ENCODE data around the gene NLRC5. TPM values are rescaled to one million over a fixed set of nuclear protein-coding genes. Genes with fewer than 3 reads are reported as not detected.

Gene NLRC5
- total RNA-seq, 2 experiments from 2014 or later, result 199 to 305 TPM

DNA sequence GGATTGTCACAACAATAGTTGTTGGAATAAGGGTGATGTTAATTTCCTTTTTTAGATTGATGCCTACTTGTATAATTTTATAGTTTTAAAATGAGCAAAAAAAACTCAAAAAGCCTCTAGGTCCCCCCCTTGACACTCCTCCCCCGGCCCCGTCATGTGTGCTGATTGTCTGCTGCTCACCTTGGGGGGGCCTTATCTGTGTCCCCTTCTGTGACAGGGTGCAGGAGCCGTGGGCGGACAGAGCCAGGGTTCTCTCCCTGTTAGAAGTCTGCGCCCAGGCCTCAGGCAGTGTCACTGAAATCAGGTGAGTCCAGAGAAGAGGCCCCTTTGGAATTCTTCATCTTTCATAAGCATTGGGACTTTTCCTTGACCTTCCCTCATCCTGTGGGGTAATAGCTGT, 75.6 kb downstream of the NLRC5 start:
- BruUV-seq (replicated peaks), result no TSS peak

DNA sequence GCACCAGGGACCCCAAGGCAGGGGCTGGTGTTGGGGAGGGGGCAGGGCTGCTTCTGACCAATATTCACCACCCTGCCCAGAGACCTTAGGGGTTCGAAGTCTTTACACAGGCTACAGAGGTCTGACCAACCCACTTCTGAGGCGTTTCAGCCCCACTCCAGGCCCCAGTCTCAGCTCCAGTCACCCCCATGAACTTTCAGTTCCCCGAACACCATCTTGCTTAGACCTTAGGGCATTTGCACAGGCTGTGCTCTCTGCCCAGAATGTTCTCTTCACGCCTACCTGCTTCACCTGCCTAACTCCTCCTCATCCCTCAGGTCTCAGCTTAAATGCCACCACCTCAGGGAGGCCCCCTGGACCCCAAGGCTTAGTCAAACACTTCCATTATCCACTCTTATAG, 77.3 kb downstream of the NLRC5 start:
- H3K36me3 ChIP-seq (ENCODE audit: insufficient read depth, low read length), result peaks cover 27% of the 10 kb centered on the region
- H3K4me2 ChIP-seq (ENCODE audit: low read length), result no peak overlapping the region
- CTCF ChIA-PET (ENCODE audit: unreplicated experiment), result interaction anchor here (0.8 kb wide), 1 partner anchor 10 kb away, joined by 3 read pairs; no protein-coding TSS in a partner anchor
- POLR2A ChIA-PET, result interaction anchor here (0.7 to 1.2 kb wide), 2 partner anchors 210 to 264 kb away, joined by 3 read pairs; no protein-coding TSS in a partner anchor
- H3K27ac ChIP-seq (ENCODE audit: low read depth, low read length, poor library complexity, severe bottlenecking), result no peak overlapping the region
- no peak overlapping the region for H2AFZ ChIP-seq (ENCODE audit: low read length)
- H3K79me2 ChIP-seq (ENCODE audit: insufficient read depth, low read depth, low read length), result no peaks in the 10 kb centered on the region
- no TSS peak for BruUV-seq (replicated peaks)
- no peak for DNase-seq (ENCODE audit: low spot score)
- TF ChIP-seq, protein P1, sequence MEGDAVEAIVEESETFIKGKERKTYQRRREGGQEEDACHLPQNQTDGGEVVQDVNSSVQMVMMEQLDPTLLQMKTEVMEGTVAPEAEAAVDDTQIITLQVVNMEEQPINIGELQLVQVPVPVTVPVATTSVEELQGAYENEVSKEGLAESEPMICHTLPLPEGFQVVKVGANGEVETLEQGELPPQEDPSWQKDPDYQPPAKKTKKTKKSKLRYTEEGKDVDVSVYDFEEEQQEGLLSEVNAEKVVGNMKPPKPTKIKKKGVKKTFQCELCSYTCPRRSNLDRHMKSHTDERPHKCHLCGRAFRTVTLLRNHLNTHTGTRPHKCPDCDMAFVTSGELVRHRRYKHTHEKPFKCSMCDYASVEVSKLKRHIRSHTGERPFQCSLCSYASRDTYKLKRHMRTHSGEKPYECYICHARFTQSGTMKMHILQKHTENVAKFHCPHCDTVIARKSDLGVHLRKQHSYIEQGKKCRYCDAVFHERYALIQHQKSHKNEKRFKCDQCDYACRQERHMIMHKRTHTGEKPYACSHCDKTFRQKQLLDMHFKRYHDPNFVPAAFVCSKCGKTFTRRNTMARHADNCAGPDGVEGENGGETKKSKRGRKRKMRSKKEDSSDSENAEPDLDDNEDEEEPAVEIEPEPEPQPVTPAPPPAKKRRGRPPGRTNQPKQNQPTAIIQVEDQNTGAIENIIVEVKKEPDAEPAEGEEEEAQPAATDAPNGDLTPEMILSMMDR (conservative IDR thresholded peaks at IDR 0.05; ENCODE audit: low read length), result no peak
- no peak for TF ChIP-seq EZH2phosphoT487 (IDR thresholded peaks at IDR 0.05; ENCODE audit: borderline replicate concordance, low read depth, low read length)
- H4K20me1 ChIP-seq (ENCODE audit: insufficient read depth, low read length), result no peaks in the 10 kb centered on the region
- intact Hi-C loops (cut with micrococcal nuclease; ENCODE audit: unreplicated experiment), result no loop called here
- H3K4me1 ChIP-seq (ENCODE audit: insufficient read depth, low read length, poor library complexity, severe bottlenecking), result no peaks in the 10 kb centered on the region
- no peaks in the 10 kb centered on the region for H3K9me3 ChIP-seq (ENCODE audit: low read length)
- H3K9me2 ChIP-seq (ENCODE audit: insufficient read depth, low read length), result no peaks in the 10 kb centered on the region
- no peak overlapping the region for H3K4me3 ChIP-seq (ENCODE audit: low read depth, low read length, poor library complexity, severe bottlenecking)

More for the DNA sequence above, 75.6 kb downstream of the NLRC5 start:
- TF ChIP-seq, protein P1 (conservative IDR thresholded peaks at IDR 0.05; ENCODE audit: low read length), result no peak
- TF ChIP-seq EZH2phosphoT487 (IDR thresholded peaks at IDR 0.05; ENCODE audit: borderline replicate concordance, low read depth, low read length), result no peak
- intact Hi-C loops (cut with micrococcal nuclease; ENCODE audit: unreplicated experiment), result no loop called here
- no peaks in the 10 kb centered on the region for H4K20me1 ChIP-seq (ENCODE audit: insufficient read depth, low read length)
- H3K79me2 ChIP-seq (ENCODE audit: insufficient read depth, low read depth, low read length), result no peaks in the 10 kb centered on the region
- no peak overlapping the region for H3K4me3 ChIP-seq (ENCODE audit: low read depth, low read length, poor library complexity, severe bottlenecking)
- H3K9me3 ChIP-seq (ENCODE audit: low read length), result no peaks in the 10 kb centered on the region
- DNase-seq (ENCODE audit: low spot score), result no peak
- H3K9me2 ChIP-seq (ENCODE audit: insufficient read depth, low read length), result no peaks in the 10 kb centered on the region
- peaks cover 38% of the 10 kb centered on the region for H3K36me3 ChIP-seq (ENCODE audit: insufficient read depth, low read length)
- ChIA-PET POLR2A (no interaction called here), CTCF (ENCODE audit: unreplicated experiment) (no interaction called here)
- no peak overlapping the region for H2AFZ ChIP-seq (ENCODE audit: low read length)
- no peaks in the 10 kb centered on the region for H3K4me1 ChIP-seq (ENCODE audit: insufficient read depth, low read length, poor library complexity, severe bottlenecking)
- no peak overlapping the region for H3K4me2 ChIP-seq (ENCODE audit: low read length)
- no peak overlapping the region for H3K27ac ChIP-seq (ENCODE audit: low read depth, low read length, poor library complexity, severe bottlenecking)

DNA sequence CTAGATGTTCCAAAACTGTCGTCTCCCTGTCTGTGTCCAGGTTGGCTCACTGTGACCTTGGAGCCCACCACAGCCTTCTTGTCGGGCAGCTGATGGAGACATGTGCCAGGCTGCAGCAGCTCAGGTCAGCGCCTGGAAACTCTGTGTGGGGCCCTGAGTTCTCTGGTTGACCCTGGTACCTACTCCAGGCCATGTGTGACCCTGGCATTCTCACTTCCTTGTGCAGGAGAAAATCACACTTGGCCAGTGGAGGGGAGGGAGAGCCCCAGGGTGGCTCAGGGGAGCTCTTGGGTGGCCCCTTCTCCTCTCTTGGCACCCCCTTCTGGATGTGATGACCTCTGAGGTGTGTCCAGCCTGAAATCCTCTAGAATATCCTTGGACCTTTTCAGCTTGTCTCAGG, 78.0 kb downstream of the NLRC5 start:
- H3K79me2 ChIP-seq (ENCODE audit: insufficient read depth, low read depth, low read length), result no peaks in the 10 kb centered on the region

More for the DNA sequence above, 78.0 kb downstream of the NLRC5 start:
- Histone ChIP-seq H3K9me2 (ENCODE audit: insufficient read depth, low read length) (no peaks in the 10 kb centered on the region), H3K4me2 (ENCODE audit: low read length) (no peak overlapping the region), H3K36me3 (ENCODE audit: insufficient read depth, low read length) (peaks cover 27% of the 10 kb centered on the region), H2AFZ (ENCODE audit: low read length) (no peak overlapping the region), H4K20me1 (ENCODE audit: insufficient read depth, low read length) (no peaks in the 10 kb centered on the region), H3K27ac (ENCODE audit: low read depth, low read length, poor library complexity, severe bottlenecking) (no peak overlapping the region), H3K9me3 (ENCODE audit: low read length) (no peaks in the 10 kb centered on the region), H3K4me1 (ENCODE audit: insufficient read depth, low read length, poor library complexity, severe bottlenecking) (no peaks in the 10 kb centered on the region), H3K4me3 (ENCODE audit: low read depth, low read length, poor library complexity, severe bottlenecking) (no peak overlapping the region)
- ChIA-PET POLR2A (interaction anchor here (0.7 to 1.2 kb wide), 2 partner anchors 211 to 265 kb away, joined by 3 read pairs; no protein-coding TSS in a partner anchor), CTCF (ENCODE audit: unreplicated experiment) (no interaction called here)
- no peak for DNase-seq (ENCODE audit: low spot score)
- TF ChIP-seq, protein P1 (conservative IDR thresholded peaks at IDR 0.05; ENCODE audit: low read length), result no peak
- no peak for TF ChIP-seq EZH2phosphoT487 (IDR thresholded peaks at IDR 0.05; ENCODE audit: borderline replicate concordance, low read depth, low read length)
- intact Hi-C loops (cut with micrococcal nuclease; ENCODE audit: unreplicated experiment), result no loop called here
- BruUV-seq (replicated peaks), result no TSS peak
